ENCODE data around the gene WNT3A.

WNT3A gene

GRCh38 chr1:228031276-228031995, 24.6 kb downstream of the WNT3A start:
- ChIA-PET CTCF (no interaction called here), POLR2A (no interaction called here)
- no peak for DNase-seq (ENCODE audit: extremely low spot score)
- no peak for TF ChIP-seq CTCF (IDR thresholded peaks at IDR 0.05; ENCODE audit: control extremely low read depth, extremely low read depth, low read depth, missing control alignments)

GRCh38 chr1:228032041-228032440, 25.2 kb downstream of the WNT3A start:
- POLR2A ChIA-PET, result no interaction called here
- no peak for TF ChIP-seq CTCF (IDR thresholded peaks at IDR 0.05; ENCODE audit: control extremely low read depth, extremely low read depth, low read depth, missing control alignments)
- CTCF ChIA-PET, result no interaction called here
- DNase-seq (ENCODE audit: extremely low spot score), result no peak

GRCh38 chr1:228033376-228033775, 26.6 kb downstream of the WNT3A start:
- ChIA-PET CTCF (no interaction called here), POLR2A (no interaction called here)
- TF ChIP-seq CTCF (IDR thresholded peaks at IDR 0.05; ENCODE audit: control extremely low read depth, extremely low read depth, low read depth, missing control alignments), result no peak
- DNase-seq (ENCODE audit: extremely low spot score), result no peak

- no peak for TF ChIP-seq CTCF (IDR thresholded peaks at IDR 0.05; ENCODE audit: control extremely low read depth, extremely low read depth, low read depth, missing control alignments)
- ChIA-PET CTCF (no interaction called here), POLR2A (no interaction called here)
- no peak for DNase-seq (ENCODE audit: extremely low spot score)
These were observed 28.4 kb downstream of the WNT3A start for GRCh38 chr1:228034954-228035837.

GRCh38 chr1:228035844-228036243, 29.0 kb downstream of the WNT3A start:
- CTCF ChIA-PET, result no interaction called here
- POLR2A ChIA-PET, result no interaction called here
- TF ChIP-seq CTCF (IDR thresholded peaks at IDR 0.05; ENCODE audit: control extremely low read depth, extremely low read depth, low read depth, missing control alignments), result no peak
- DNase-seq (ENCODE audit: extremely low spot score), result no peak

- no peak for TF ChIP-seq CTCF (IDR thresholded peaks at IDR 0.05; ENCODE audit: control extremely low read depth, extremely low read depth, low read depth, missing control alignments)
- ChIA-PET CTCF (no interaction called here), POLR2A (no interaction called here)
- DNase-seq (ENCODE audit: extremely low spot score), result no peak
These were observed 30.0 kb downstream of the WNT3A start for GRCh38 chr1:228036701-228037231.

Data from GM10248 (cell line).